Measurements from ENCODE around the gene CCDC88B. TPM values are rescaled to one million over a fixed set of nuclear protein-coding genes. Genes with fewer than 3 reads are reported as not detected.
"Not testable (repeated sequence)": the region's sequence is repeated elsewhere in the genome, so short reads cannot be mapped to it uniquely, and the experiment has no call there.

CCDC88B gene
- total and polyA plus RNA-seq, 2 of the 8 experiments (the other 6 are each of a cell fraction or from before 2014, with no cell fraction given) = 5.9 to 12.5 TPM

DNA sequence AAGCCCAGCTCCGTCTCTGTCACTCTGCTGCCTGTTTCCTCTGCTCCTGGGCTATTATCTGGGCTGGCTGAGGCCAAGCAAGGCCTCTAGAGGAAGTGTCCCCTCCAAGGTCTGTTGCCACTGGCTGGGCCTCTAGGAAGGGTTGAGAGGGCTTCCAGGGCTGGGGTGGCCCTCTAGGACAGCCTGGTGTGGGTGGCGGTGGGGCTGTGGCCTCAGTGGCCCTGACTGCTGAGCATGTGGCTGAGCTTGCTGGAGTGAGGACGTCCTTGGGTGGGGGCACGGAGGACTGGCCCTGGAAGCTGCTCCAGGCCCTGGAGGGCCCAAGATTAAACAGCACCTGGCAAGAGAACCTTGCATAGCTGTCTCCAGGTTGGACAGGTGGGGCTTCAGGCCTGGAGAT is 16.0 kb upstream of the CCDC88B start:
- H2AK5ac ChIP-seq (ENCODE audit: low read depth, low read length); H3K4me1 ChIP-seq (replicated peaks in 1 of 4; ENCODE audit: control insufficient read depth in 3 of 4, insufficient read depth in 4 of 4, low read length in 3 of 4); H3K27ac ChIP-seq (ENCODE audit: low read depth, low read length); H3K79me1 ChIP-seq (ENCODE audit: low read depth, low read length); H3K23ac ChIP-seq (ENCODE audit: insufficient read length); FAIRE-seq; DNase-seq (ENCODE audit: low read depth in 1 of 2, low spot score in 2 of 2); H3K18ac ChIP-seq (ENCODE audit: extremely low read depth, low read length); H3K9ac ChIP-seq (replicated peaks in 1 of 4; ENCODE audit: extremely low read depth in 1 of 4, low read depth in 3 of 4, low read length in 3 of 4); H3K23me2 ChIP-seq (ENCODE audit: low read depth, low read length); H3K4me3 ChIP-seq (ENCODE audit: extremely low read depth in 1 of 4, insufficient read depth in 2 of 4, low read depth in 3 of 4, low read length in 4 of 4); H4K5ac ChIP-seq (ENCODE audit: insufficient read length, low read depth, low read length); H3K4me2 ChIP-seq (ENCODE audit: insufficient read depth in 1 of 2, low read depth in 2 of 2, low read length in 2 of 2); H4K91ac ChIP-seq (replicated peaks; ENCODE audit: insufficient read length, low read length); H2AFZ ChIP-seq (ENCODE audit: low read length); H4K20me1 ChIP-seq (replicated peaks in 1 of 2; ENCODE audit: control insufficient read depth in 1 of 2, insufficient read depth in 2 of 2, low read length in 2 of 2); H2BK12ac ChIP-seq (ENCODE audit: low read depth, low read length); H3K27me3 ChIP-seq (replicated peaks in 1 of 4; ENCODE audit: control insufficient read depth in 3 of 4, extremely low read depth in 1 of 4, insufficient read depth in 3 of 4, low read length in 3 of 4); H3K9me3 ChIP-seq (ENCODE audit: insufficient read depth in 2 of 2, low read depth in 1 of 2, low read length in 1 of 2); H2BK20ac ChIP-seq (ENCODE audit: low read length); H3K79me2 ChIP-seq (ENCODE audit: control insufficient read depth in 1 of 2, insufficient read depth in 2 of 2, low read length in 2 of 2); H3K4ac ChIP-seq (replicated peaks; ENCODE audit: insufficient read length, low read depth, low read length); H3K14ac ChIP-seq (ENCODE audit: insufficient read length); H4K8ac ChIP-seq (ENCODE audit: extremely low read depth, insufficient read depth, low read length); H2BK15ac ChIP-seq (ENCODE audit: low read length); H2BK120ac ChIP-seq (replicated peaks; ENCODE audit: low read depth, low read length); H3K56ac ChIP-seq (replicated peaks; ENCODE audit: insufficient read length, low read depth, low read length): not testable (repeated sequence)
- WGBS, 2 experiments (ENCODE audit: extremely low coverage in 1 of 2, insufficient coverage in 1 of 2, insufficient read length in 1 of 2, insufficient replicate concordance in 2 of 2, low coverage in 1 of 2, low lambda C conversion rate in 2 of 2, missing lambda C conversion rate in 1 of 2) = 94% methylated on average over 3 of the region's 4 CpGs; no CpG with 5 or more reads in 1 of the 2 experiments
- POLR2A ChIA-PET (ENCODE audit: partially characterized antibody) = interaction anchor here (0.7 to 1.9 kb wide), 3 partner anchors 11 to 53 kb away, joined by 3 to 7 read pairs (median 4); no protein-coding TSS in a partner anchor
- H3K36me3 ChIP-seq (ENCODE audit: control insufficient read depth in 2 of 4, insufficient read depth in 4 of 4, low read length in 3 of 4) = peaks cover 0 to 16% (median 3%) of the 10 kb centered on the region in 4 experiments; a peak in 6 of 8 replicates
- CTCF ChIA-PET (ENCODE audit: partially characterized antibody) = interaction anchor here (0.7 to 37.6 kb wide), 9 partner anchors 8 to 234 kb away, joined by 3 to 614 read pairs (median 16); partner anchors contain the start of genes CATSPERZ, CCDC88B, ESRRA and PRDX5
- H2BK5ac ChIP-seq (ENCODE audit: low read depth, low read length) = peak overlapping the region; percentile 80

Measured in H1 (cell line).